ENCODE data around the gene FOXC1.

The FOXC1 gene

DNA sequence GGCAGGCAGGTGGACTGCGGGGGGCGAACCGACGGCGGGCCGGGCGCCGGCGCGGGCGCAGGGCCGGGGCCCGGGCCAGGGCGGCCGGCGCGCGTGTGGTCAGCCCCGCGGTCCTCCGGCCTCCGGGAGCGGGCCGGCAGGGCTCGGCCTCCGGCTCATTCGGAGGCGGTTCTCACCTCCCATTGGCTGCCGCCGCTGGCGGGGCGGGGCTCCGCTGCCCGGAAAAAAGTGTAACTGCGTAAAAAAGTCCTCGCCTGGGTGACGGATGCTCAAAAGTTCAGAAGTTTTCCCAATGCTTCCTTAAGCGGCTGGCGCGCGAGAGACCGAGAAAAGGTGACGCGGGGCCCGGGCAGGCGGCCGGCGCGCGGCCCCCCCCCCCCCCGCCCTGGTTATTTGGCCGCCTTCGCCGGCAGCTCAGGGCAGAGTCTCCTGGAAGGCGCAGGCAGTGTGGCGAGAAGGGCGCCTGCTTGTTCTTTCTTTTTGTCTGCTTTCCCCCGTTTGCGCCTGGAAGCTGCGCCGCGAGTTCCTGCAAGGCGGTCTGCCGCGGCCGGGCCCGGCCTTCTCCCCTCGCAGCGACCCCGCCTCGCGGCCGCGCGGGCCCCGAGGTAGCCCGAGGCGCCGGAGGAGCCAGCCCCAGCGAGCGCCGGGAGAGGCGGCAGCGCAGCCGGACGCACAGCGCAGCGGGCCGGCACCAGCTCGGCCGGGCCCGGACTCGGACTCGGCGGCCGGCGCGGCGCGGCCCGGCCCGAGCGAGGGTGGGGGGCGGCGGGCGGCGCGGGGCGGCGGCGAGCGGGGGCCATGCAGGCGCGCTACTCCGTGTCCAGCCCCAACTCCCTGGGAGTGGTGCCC is at the start of gene FOXC1:
Gene FOXC1, plus strand, starts transcription at position 268 of the 849 bp plus-strand sequence. Its CDS starts 531 bp downstream, at position 799.
- no peak for DNase-seq

DNA sequence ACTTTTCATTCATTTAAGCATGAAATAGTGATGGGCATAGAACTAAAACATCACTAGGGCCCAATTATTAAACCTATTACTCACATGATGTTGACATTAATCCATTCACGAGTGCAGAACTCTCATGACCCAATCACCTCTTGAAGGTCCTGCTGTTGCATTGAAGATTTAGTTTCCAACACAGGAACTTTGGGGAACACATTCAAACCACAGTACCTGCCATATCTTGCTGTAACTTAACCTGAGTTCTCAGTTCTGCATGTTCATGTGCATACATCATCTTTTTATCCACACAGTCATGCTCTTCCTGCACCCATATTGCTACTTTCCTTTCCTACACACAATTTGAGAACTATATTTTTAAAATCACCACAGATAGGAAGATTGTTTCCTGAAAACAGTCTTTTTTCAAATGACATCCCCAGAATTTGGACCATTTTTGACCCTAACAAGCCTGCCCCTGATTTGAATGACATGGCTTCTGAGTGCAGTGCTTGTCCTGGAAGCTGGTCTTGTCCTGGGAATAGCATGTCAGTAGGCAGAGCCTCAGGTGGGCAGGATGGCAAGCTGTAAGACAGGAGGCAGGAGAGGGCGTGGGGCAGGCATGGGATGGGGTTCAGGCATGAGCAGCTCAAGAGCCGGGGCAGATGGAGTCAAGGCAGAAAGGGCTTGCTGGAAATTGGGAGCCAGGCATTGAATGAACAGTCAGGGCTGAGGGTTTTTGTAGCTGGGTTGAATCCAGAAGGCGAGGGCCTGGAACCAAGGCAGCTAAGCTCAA is 49.2 kb upstream of the FOXC1 start:
- DNase-seq: no peak

- DNase-seq: no peak
These were observed 48.4 kb upstream of the FOXC1 start for GRCh38 chr6:1561355-1561754.

GRCh38 chr6:1562171-1562955 is 47.4 kb upstream of the FOXC1 start:
- no peak for DNase-seq

DNA sequence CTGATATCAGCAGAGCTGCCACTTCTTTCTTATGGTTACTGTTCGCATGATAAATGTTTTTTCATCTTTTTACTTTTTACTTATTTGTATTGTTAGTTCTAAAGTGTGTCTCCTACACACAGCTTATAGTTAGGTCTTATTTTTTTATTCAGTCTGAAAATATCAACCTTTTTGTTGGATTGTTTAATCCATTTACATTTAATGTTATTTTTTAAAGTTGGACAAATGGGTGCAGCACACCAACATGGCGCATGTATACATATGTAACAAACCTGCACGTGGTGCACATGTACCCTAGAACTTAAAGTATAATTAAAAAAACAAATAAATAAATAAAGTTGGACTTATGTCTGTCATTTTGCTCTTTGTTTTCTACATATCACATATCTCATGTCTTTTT is 40.3 kb upstream of the FOXC1 start:
- DNase-seq: no peak

GRCh38 chr6:1570848-1571247 is 38.9 kb upstream of the FOXC1 start:
- no peak for DNase-seq

GRCh38 chr6:1572892-1573291 is 36.8 kb upstream of the FOXC1 start:
- DNase-seq: no peak

GRCh38 chr6:1574083-1574761 is 35.5 kb upstream of the FOXC1 start:
- no peak for DNase-seq

DNA sequence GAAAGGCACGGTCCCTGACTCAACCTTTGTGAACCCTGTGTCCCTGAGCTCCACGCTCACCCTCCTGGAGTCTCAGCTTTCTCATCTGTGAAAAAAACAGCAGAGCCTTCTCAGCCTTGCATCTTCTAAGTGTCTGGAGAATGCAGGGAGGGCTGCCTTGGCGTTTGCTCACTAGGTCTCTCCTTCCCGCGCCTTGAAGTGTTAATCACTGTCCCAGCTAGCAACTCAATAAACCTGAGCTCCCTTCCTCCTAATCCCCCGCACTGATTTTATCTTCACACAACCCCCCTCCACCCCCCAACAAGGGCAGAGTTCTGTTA is 34.9 kb upstream of the FOXC1 start:
- no peak for DNase-seq

GRCh38 chr6:1575210-1576041 is 34.3 kb upstream of the FOXC1 start:
- DNase-seq: no peak

GRCh38 chr6:1576166-1576565 is 33.5 kb upstream of the FOXC1 start:
- DNase-seq: no peak

DNA sequence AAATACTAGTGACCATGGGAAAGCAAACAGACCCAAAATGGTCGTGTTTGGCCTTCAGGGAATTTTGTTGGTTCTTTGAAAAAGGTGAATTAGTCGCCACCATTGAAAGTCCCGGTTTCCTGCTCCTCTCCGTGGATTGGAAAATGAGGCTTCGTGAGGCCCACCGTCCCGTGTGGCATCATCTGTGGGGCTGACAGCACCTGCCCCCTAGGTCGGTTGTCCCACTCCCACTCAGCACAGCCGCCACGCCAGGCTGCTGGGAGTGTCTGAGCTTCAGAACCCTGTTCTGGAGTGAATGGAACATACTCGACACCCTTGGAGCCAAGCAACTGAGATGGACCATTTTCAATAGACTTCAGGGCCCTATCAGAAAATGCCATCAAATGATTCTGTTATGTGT is 33.0 kb upstream of the FOXC1 start:
- DNase-seq: no peak

DNA sequence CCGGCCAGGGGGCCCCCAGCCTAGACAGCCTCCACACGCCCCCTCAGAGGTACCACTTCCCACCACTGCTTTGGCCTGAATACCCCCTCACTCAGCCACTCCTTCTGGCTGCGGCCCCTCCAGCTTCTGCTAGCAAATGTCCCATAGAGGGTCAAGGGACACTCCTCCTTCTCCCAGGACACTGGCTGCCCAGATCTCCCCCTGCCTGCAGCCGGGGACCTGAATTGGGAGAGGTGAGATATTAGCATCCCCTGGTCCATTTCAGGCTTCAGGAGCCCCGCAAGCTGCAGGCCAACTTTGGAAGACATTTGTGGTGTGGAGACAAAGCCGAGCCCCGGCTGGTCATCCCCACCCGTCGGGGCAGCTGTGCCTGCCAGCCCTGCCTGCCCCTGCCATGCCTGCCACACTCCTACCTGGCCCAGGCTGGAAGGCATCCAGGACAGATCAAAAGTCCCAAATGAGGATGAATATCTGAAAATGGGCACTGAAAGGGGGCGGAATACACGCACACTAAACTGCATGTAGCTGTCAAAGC is 32.5 kb upstream of the FOXC1 start:
- no peak for DNase-seq

- no peak for DNase-seq
These were observed 31.6 kb upstream of the FOXC1 start for GRCh38 chr6:1577896-1578745.

GRCh38 chr6:1579096-1579495 is 30.6 kb upstream of the FOXC1 start:
- no peak for DNase-seq

- no peak for DNase-seq
These were observed 29.6 kb upstream of the FOXC1 start for GRCh38 chr6:1580109-1580508.

GRCh38 chr6:1580585-1580984 is 29.1 kb upstream of the FOXC1 start:
- DNase-seq: no peak

GRCh38 chr6:1581120-1581991 is 28.4 kb upstream of the FOXC1 start:
- DNase-seq: no peak

DNA sequence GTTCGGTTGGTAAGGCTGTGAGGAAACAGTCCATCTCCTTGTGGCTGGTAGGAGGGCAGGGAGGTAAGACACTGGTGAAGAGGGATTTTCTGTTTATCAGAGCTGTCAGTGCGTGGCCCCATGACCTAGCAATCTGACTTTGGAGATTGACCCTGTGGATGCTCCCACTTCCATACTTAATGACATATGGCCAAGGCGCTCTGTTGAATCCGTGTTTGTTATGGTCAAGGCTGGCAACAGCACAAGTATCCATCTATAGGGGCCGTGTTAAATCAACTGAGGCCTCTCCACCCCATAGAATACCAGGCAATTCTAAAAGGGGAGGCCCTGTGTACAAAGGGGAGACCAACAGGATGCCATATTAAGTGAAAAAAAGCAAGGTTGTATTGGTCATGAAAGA is 25.6 kb upstream of the FOXC1 start:
- DNase-seq: no peak
